ENCODE results near the gene MGAT4C. TPM values are rescaled to one million over a fixed set of nuclear protein-coding genes. Genes with fewer than 3 reads are reported as not detected.
A peak's percentile ranks its signal among the peaks of the same experiment; 100 is the strongest.

The MGAT4C gene
- polyA plus RNA-seq, 1 of the 3 experiments (the other 2 are of a cell fraction): 0.07 TPM

DNA sequence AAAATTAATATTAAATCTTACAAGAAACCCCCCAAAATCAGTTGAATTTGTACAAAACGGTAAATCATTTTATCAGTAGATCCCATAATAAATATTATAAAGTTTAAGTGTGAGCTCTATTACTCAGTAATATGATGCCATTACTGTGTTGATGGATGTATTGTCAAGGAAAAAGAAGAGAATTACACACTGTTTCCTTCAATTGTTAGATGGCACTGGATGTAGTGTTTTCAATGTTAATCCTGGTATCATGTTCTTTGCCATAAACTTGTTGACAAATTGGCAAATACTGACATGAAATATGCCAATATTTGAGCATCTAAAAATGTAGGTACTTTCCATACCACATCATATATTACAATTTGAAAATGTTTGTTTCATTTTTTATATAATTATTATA is 280.5 kb downstream of the MGAT4C start:
- Histone ChIP-seq H3F3A (replicated peaks; ENCODE audit: insufficient read depth) (no peaks in the 10 kb centered on the region), H3K4me2 (no peak overlapping the region), H3K27ac (ENCODE audit: low read depth in 2 of 2, low read length in 1 of 2) (no peak overlapping the region), H3K9me2 (no peaks in the 10 kb centered on the region), H3K9me3 (no peaks in the 10 kb centered on the region), H3K79me2 (ENCODE audit: insufficient read depth) (no peaks in the 10 kb centered on the region), H3K4me1 (ENCODE audit: control insufficient read depth in 1 of 2, insufficient read depth in 2 of 2, low read depth in 1 of 2, low read length in 1 of 2) (no peaks in the 10 kb centered on the region), H3K9ac (no peak overlapping the region), H3K27me3 (ENCODE audit: insufficient read depth) (no peaks in the 10 kb centered on the region), H3K36me3 (replicated peaks in 1 of 2; ENCODE audit: control insufficient read depth in 1 of 2, insufficient read depth in 2 of 2, low read length in 1 of 2) (no peaks in the 10 kb centered on the region), H3K4me3 (ENCODE audit: low read depth in 2 of 2, low read length in 1 of 2) (no peak overlapping the region), H2AFZ (ENCODE audit: low read depth) (no peak overlapping the region), H4K20me1 (ENCODE audit: insufficient read depth) (no peaks in the 10 kb centered on the region)
- no peak for DNase-seq
- TF ChIP-seq TAF1 (IDR thresholded peaks at IDR 0.05; ENCODE audit: borderline replicate concordance, low read depth, low read length) (no peak), NRF1 (IDR thresholded peaks at IDR 0.05; ENCODE audit: low read depth, low read length) (no peak), GATA2 (CRISPR knock-in tag; IDR thresholded peaks at IDR 0.05) (no peak), JUND (IDR thresholded peaks at IDR 0.05) (no peak), EP300 (IDR thresholded peaks at IDR 0.05; ENCODE audit: borderline replicate concordance in 1 of 2, low read depth in 1 of 2, low read length in 1 of 2) (no peak), POLR2AphosphoS5 (IDR thresholded peaks at IDR 0.05; ENCODE audit: low read depth, low read length) (no peak), GABPA (IDR thresholded peaks at IDR 0.05; ENCODE audit: low read depth) (no peak), TEAD4 (IDR thresholded peaks at IDR 0.05; ENCODE audit: borderline replicate concordance, insufficient read depth) (no peak)
- TF ChIP-seq, protein P1, sequence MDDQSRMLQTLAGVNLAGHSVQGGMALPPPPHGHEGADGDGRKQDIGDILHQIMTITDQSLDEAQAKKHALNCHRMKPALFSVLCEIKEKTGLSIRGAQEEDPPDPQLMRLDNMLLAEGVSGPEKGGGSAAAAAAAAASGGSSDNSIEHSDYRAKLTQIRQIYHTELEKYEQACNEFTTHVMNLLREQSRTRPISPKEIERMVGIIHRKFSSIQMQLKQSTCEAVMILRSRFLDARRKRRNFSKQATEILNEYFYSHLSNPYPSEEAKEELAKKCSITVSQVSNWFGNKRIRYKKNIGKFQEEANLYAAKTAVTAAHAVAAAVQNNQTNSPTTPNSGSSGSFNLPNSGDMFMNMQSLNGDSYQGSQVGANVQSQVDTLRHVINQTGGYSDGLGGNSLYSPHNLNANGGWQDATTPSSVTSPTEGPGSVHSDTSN (IDR thresholded peaks at IDR 0.05): no peak
- ChIA-PET CTCF (no interaction called here), POLR2A (no interaction called here)
- 72% methylated on average over 1 of the region's 1 CpG for WGBS (ENCODE audit: low lambda C conversion rate)

DNA sequence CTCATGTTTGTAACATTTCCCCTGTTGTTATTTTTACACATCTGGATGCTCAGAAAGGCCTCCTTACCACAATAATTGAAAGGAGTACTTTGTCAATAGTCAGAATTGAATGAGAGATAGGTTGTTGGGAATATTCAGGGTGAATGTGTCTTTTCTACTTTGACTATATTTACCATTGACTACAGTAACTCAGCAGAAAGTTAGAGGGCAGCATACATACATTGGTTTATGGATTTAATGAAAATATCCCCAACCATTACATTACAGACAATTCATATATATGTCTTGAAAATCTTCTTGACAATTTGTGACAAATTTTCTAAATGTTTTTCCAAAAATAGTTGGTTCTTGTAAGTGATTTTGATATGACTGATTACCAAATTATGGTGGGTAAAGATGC is 284.4 kb downstream of the MGAT4C start:
- H3K27me3 ChIP-seq (ENCODE audit: insufficient read depth): no peaks in the 10 kb centered on the region
- H3F3A ChIP-seq (replicated peaks; ENCODE audit: insufficient read depth): no peaks in the 10 kb centered on the region
- no peak for TF ChIP-seq EZH2phosphoT487 (IDR thresholded peaks at IDR 0.05; ENCODE audit: borderline replicate concordance, low read depth)
- TF ChIP-seq RAD21 (IDR thresholded peaks at IDR 0.05; ENCODE audit: low read length): peak; percentile 36
- TF ChIP-seq, protein P2, sequence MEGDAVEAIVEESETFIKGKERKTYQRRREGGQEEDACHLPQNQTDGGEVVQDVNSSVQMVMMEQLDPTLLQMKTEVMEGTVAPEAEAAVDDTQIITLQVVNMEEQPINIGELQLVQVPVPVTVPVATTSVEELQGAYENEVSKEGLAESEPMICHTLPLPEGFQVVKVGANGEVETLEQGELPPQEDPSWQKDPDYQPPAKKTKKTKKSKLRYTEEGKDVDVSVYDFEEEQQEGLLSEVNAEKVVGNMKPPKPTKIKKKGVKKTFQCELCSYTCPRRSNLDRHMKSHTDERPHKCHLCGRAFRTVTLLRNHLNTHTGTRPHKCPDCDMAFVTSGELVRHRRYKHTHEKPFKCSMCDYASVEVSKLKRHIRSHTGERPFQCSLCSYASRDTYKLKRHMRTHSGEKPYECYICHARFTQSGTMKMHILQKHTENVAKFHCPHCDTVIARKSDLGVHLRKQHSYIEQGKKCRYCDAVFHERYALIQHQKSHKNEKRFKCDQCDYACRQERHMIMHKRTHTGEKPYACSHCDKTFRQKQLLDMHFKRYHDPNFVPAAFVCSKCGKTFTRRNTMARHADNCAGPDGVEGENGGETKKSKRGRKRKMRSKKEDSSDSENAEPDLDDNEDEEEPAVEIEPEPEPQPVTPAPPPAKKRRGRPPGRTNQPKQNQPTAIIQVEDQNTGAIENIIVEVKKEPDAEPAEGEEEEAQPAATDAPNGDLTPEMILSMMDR (IDR thresholded peaks at IDR 0.05): peak; percentile 40
- POLR2A ChIA-PET: no interaction called here
- peak overlapping the region; percentile 35; the same call in 1 of the 2 replicates for H2AFZ ChIP-seq (ENCODE audit: low read depth)
- no peaks in the 10 kb centered on the region for H3K9me2 ChIP-seq
- no peaks in the 10 kb centered on the region for H3K36me3 ChIP-seq (replicated peaks in 1 of 2; ENCODE audit: control insufficient read depth in 1 of 2, insufficient read depth in 2 of 2, low read length in 1 of 2)
- H3K4me3 ChIP-seq (ENCODE audit: low read depth in 2 of 2, low read length in 1 of 2): no peak overlapping the region
- no peaks in the 10 kb centered on the region for H3K9me3 ChIP-seq
- H3K9ac ChIP-seq: no peak overlapping the region
- no peak overlapping the region for H3K4me2 ChIP-seq
- H3K27ac ChIP-seq (ENCODE audit: low read depth in 2 of 2, low read length in 1 of 2): no peak overlapping the region
- DNase-seq: no peak
- no peaks in the 10 kb centered on the region for H4K20me1 ChIP-seq (ENCODE audit: insufficient read depth)
- no peaks in the 10 kb centered on the region for H3K4me1 ChIP-seq (ENCODE audit: control insufficient read depth in 1 of 2, insufficient read depth in 2 of 2, low read depth in 1 of 2, low read length in 1 of 2)
- no peaks in the 10 kb centered on the region for H3K79me2 ChIP-seq (ENCODE audit: insufficient read depth)
- CTCF ChIA-PET: interaction anchor here (1.1 kb wide), 1 partner anchor 10 kb away, joined by 3 read pairs; no protein-coding TSS in a partner anchor
